GM12878 (cell line): Measurements from ENCODE around the gene SMG6. TPM values are rescaled to one million over a fixed set of nuclear protein-coding genes. Genes with fewer than 3 reads are reported as not detected.

Experiments used
- ASH2L ChIP-seq: fragments of 300-600, 200-600 bp; sonication (generic); IDR thresholded peaks from 2 replicates; pipeline ENCODE4 v1.6.1; 2017; ENCODE audit warnings: low read depth, mild to moderate bottlenecking, borderline replicate concordance
- ATF2 ChIP-seq: IDR thresholded peaks from 2 replicates; pipeline ENCODE4 v1.6.1; 2012; ENCODE audit warnings: low read length, inconsistent platforms
- BCL11A ChIP-seq: IDR thresholded peaks from 2 replicates; pipeline ENCODE4 v1.6.1; 2011; ENCODE audit warnings: low read depth, low read length
- BHLHE40 ChIP-seq, 2 experiments: fragments of 450-650 bp in 1 of 2; IDR thresholded peaks; 2 replicates each; pipeline ENCODE4 v1.6.1; 2011 to 2017; ENCODE audit warnings: low read depth in 2 of 2, borderline replicate concordance in 1 of 2, improper control_type of control experiment in 1 of 2, low read length in 1 of 2, mild to moderate bottlenecking in 1 of 2
- BMI1 ChIP-seq: fragments of 450-650 bp; IDR thresholded peaks from 2 replicates; pipeline ENCODE4 v1.6.1; 2016; ENCODE audit warnings: mild to moderate bottlenecking, moderate library complexity, borderline replicate concordance
- CBX5 ChIP-seq: sonication (generic); IDR thresholded peaks from 2 replicates; pipeline ENCODE4 v1.6.1; 2016; ENCODE audit warnings: low read depth, moderate library complexity, mild to moderate bottlenecking, inconsistent platforms
- CHD2 ChIP-seq: IDR thresholded peaks from 2 replicates; pipeline ENCODE4 v1.6.1; 2011; ENCODE audit warnings: low read depth, low read length, improper control_type of control experiment, borderline replicate concordance
- CREM ChIP-seq: IDR thresholded peaks from 2 replicates; pipeline ENCODE4 v1.6.1; 2014; ENCODE audit warnings: antibody characterized with exemption, low read depth
- E2F4 ChIP-seq: IDR thresholded peaks from 2 replicates; pipeline ENCODE4 v1.6.1; 2012; ENCODE audit warnings: low read depth, low read length, improper control_type of control experiment
- EED ChIP-seq: sonication (generic); IDR thresholded peaks from 2 replicates; pipeline ENCODE4 v1.6.1; 2016; ENCODE audit warnings: antibody characterized with exemption, low read depth
- EP300 ChIP-seq, 2 experiments: fragments of 150-350 bp in 1 of 2; IDR thresholded peaks; 2 replicates each; pipeline ENCODE4 v1.6.1; 2011 to 2012; ENCODE audit warnings: low read depth in 2 of 2, low read length in 2 of 2, borderline replicate concordance in 1 of 2, improper control_type of control experiment in 1 of 2, inconsistent platforms in 1 of 2; ENCODE audit not compliant: control insufficient read depth in 1 of 2
- GABPA ChIP-seq: IDR thresholded peaks from 2 replicates; pipeline ENCODE4 v1.6.1; 2014; ENCODE audit warnings: antibody characterized with exemption, low read depth, mild to moderate bottlenecking, inconsistent platforms
- KAT2A ChIP-seq: conservative IDR thresholded peaks from 2 replicates; pipeline ENCODE4 v1.6.1; 2011; ENCODE audit warnings: low read depth, low read length; ENCODE audit not compliant: control insufficient read depth
- MXI1 ChIP-seq: fragments of 150-350 bp; IDR thresholded peaks from 2 replicates; pipeline ENCODE4 v1.6.1; 2011; ENCODE audit warnings: low read depth, mild to moderate bottlenecking, inconsistent platforms, low read length, improper control_type of control experiment
- MYB ChIP-seq: fragments of 150-350 bp; IDR thresholded peaks from 2 replicates; pipeline ENCODE4 v1.6.1; 2014; ENCODE audit warnings: mild to moderate bottlenecking, low read depth, low read length, borderline replicate concordance
- MYC ChIP-seq: IDR thresholded peaks from 2 replicates; pipeline ENCODE4 v1.6.1; 2011; ENCODE audit warnings: mild to moderate bottlenecking, low read length, moderate library complexity, inconsistent platforms; ENCODE audit not compliant: insufficient read depth, insufficient replicate concordance, insufficient read length, severe bottlenecking
- NFIC ChIP-seq: IDR thresholded peaks from 2 replicates; pipeline ENCODE4 v1.6.1; 2012; ENCODE audit warnings: low read depth, mild to moderate bottlenecking, inconsistent platforms, low read length, moderate library complexity
- PKNOX1 ChIP-seq: fragments of 450-650 bp; IDR thresholded peaks from 2 replicates; pipeline ENCODE4 v1.6.1; 2016; ENCODE audit warnings: mild to moderate bottlenecking
- POLR2A ChIP-seq: IDR thresholded peaks from 2 replicates; pipeline ENCODE4 v1.6.1; 2011; ENCODE audit warnings: low read depth, mild to moderate bottlenecking, low read length
- STAT3 ChIP-seq: IDR thresholded peaks from 2 replicates; pipeline ENCODE4 v1.6.1; 2011; ENCODE audit warnings: low read depth, low read length, improper control_type of control experiment
- polyA plus RNA-seq, 11 experiments: library from polyadenylated mRNA; depleted of rRNA in 4 of 11; unstranded in 6 of 11; stranded (reverse) in 5 of 11; fragments of >200 nt; fragmentation: Nextera tagmentation in 4 of 11; fragmentation: Illumina TruSeq in 1 of 11; extraction: Ambion mirVana in 4 of 11; extraction: Trizol in 1 of 11; gene quantifications; 1 replicate in 1 of 11; 2 replicates in 10 of 11; pipeline versions ENCODE4 v1.2.1 to v1.2.3, GENCODE V29; 2011 to 2016; ENCODE audit warnings: inconsistent platforms in 2 of 11, missing spikeins in 2 of 11, low read depth in 1 of 11
- total RNA-seq, 4 experiments: library from RNA; depleted of rRNA in 3 of 4; stranded (reverse); fragments of >200 nt in 3 of 4; fragmentation: Illumina TruSeq in 1 of 4; extraction: Trizol in 1 of 4; gene quantifications; 2 replicates each; pipeline versions ENCODE4 v1.2.1 to v1.2.3, GENCODE V29; 2013 to 2021
- TF ChIP-seq, protein P1 (sequence below): fragments of 450-650 bp; IDR thresholded peaks from 2 replicates; pipeline ENCODE4 v1.6.1; 2016; ENCODE audit warnings: mild to moderate bottlenecking
- TF ChIP-seq, protein P2 (sequence below): fragments of 450-650 bp; IDR thresholded peaks from 2 replicates; pipeline ENCODE4 v1.6.1; 2017; ENCODE audit warnings: mild to moderate bottlenecking, low read depth, inconsistent platforms; ENCODE audit not compliant: poor library complexity, severe bottlenecking

Gene SMG6
- total and polyA plus RNA-seq, 10 of the 15 experiments (the other 5 are each of a cell fraction or from before 2014, with no cell fraction given) = 0.58 to 28.7 (median 15.7) TPM

GRCh38 chr17:2222901-2223616 is 80.5 kb downstream of the SMG6 start (continued):
- peak; percentile 58; the same call in 1 of the 2 replicates for TF ChIP-seq NFIC
- peak; percentile 69 to 88 for TF ChIP-seq EP300 (IDR thresholded peaks at IDR 0.05; ENCODE audit: borderline replicate concordance in 1 of 2, control insufficient read depth in 1 of 2, low read depth in 2 of 2, low read length in 2 of 2)
- peak; percentile 85; the same call in 1 of the 2 replicates for TF ChIP-seq MYB
- no peak for TF ChIP-seq ASH2L
- peak; percentile 26 for TF ChIP-seq PKNOX1
- peak; percentile 77 for TF ChIP-seq CHD2
- TF ChIP-seq, protein P1, sequence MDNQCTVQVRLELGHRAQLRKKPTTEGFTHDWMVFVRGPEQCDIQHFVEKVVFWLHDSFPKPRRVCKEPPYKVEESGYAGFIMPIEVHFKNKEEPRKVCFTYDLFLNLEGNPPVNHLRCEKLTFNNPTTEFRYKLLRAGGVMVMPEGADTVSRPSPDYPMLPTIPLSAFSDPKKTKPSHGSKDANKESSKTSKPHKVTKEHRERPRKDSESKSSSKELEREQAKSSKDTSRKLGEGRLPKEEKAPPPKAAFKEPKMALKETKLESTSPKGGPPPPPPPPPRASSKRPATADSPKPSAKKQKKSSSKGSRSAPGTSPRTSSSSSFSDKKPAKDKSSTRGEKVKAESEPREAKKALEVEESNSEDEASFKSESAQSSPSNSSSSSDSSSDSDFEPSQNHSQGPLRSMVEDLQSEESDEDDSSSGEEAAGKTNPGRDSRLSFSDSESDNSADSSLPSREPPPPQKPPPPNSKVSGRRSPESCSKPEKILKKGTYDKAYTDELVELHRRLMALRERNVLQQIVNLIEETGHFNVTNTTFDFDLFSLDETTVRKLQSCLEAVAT = peak; percentile 89
- TF ChIP-seq STAT3 = 0 out of 2 replicates have a peak, but pooled peaks have one; percentile 9
- TF ChIP-seq POLR2A = peak; percentile 13; the same call in 1 of the 2 replicates
- no peak for TF ChIP-seq KAT2A
- peak; percentile 83 for TF ChIP-seq CREM
- TF ChIP-seq EED = peak; percentile 74
- 0 out of 2 replicates have a peak, but pooled peaks have one; percentile 32 for TF ChIP-seq ATF2
- peak; percentile 99 to 100 for TF ChIP-seq BHLHE40 (IDR thresholded peaks at IDR 0.05; ENCODE audit: borderline replicate concordance in 1 of 2, low read depth in 2 of 2, low read length in 1 of 2)
- peak; percentile 14; the same call in 1 of the 2 replicates for TF ChIP-seq BMI1
- 0 out of 2 replicates have a peak, but pooled peaks have one; percentile 44 for TF ChIP-seq BCL11A
- no peak for TF ChIP-seq GABPA
- TF ChIP-seq MXI1 = peak; percentile 72
- TF ChIP-seq CBX5 = peak; percentile 17; the same call in 1 of the 2 replicates
- TF ChIP-seq MYC = peak; percentile 72
- TF ChIP-seq E2F4 = no peak
- TF ChIP-seq, protein P2, sequence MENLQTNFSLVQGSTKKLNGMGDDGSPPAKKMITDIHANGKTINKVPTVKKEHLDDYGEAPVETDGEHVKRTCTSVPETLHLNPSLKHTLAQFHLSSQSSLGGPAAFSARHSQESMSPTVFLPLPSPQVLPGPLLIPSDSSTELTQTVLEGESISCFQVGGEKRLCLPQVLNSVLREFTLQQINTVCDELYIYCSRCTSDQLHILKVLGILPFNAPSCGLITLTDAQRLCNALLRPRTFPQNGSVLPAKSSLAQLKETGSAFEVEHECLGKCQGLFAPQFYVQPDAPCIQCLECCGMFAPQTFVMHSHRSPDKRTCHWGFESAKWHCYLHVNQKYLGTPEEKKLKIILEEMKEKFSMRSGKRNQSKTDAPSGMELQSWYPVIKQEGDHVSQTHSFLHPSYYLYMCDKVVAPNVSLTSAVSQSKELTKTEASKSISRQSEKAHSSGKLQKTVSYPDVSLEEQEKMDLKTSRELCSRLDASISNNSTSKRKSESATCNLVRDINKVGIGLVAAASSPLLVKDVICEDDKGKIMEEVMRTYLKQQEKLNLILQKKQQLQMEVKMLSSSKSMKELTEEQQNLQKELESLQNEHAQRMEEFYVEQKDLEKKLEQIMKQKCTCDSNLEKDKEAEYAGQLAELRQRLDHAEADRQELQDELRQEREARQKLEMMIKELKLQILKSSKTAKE = peak; percentile 83
